Measurements from ENCODE around the gene POP4. TPM values are rescaled to one million over a fixed set of nuclear protein-coding genes. Genes with fewer than 3 reads are reported as not detected.

The POP4 gene
- total RNA-seq, 1 donor from 2014 or later = 61.5 TPM

- DNase-seq (ENCODE audit: low spot score) = no peak
These were observed 23.9 kb downstream of the POP4 start for GRCh38 chr19:29629836-29630534.

GRCh38 chr19:29630655-29631054 lies 24.6 kb downstream of the POP4 start:
- DNase-seq (ENCODE audit: low spot score) = no peak

GRCh38 chr19:29631450-29631849 lies 25.4 kb downstream of the POP4 start:
- DNase-seq (ENCODE audit: low spot score) = no peak

DNA sequence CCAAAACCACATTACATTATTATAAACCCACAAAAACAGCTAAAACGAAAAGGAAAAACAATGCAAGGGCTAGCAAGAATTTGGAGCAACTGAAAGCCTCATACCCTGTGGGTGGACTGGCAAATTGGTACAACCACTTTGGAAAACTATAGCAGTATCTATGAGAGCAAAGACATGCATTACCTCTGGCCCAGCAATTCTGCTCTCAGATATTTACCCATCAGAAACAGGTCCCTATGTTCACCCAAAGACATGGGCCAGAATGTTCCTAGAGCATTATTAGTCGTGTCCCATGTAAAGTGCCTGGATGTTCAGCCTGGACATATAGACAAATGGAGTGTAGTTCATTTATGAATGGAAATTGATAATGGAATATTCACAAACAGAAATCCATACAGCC lies 27.9 kb downstream of the POP4 start:
- no peak for DNase-seq (ENCODE audit: low spot score)

GRCh38 chr19:29634423-29635130 lies 28.5 kb downstream of the POP4 start:
- no peak for DNase-seq (ENCODE audit: low spot score)

GRCh38 chr19:29635963-29636362 lies 29.9 kb downstream of the POP4 start:
- no peak for DNase-seq (ENCODE audit: low spot score)

DNA sequence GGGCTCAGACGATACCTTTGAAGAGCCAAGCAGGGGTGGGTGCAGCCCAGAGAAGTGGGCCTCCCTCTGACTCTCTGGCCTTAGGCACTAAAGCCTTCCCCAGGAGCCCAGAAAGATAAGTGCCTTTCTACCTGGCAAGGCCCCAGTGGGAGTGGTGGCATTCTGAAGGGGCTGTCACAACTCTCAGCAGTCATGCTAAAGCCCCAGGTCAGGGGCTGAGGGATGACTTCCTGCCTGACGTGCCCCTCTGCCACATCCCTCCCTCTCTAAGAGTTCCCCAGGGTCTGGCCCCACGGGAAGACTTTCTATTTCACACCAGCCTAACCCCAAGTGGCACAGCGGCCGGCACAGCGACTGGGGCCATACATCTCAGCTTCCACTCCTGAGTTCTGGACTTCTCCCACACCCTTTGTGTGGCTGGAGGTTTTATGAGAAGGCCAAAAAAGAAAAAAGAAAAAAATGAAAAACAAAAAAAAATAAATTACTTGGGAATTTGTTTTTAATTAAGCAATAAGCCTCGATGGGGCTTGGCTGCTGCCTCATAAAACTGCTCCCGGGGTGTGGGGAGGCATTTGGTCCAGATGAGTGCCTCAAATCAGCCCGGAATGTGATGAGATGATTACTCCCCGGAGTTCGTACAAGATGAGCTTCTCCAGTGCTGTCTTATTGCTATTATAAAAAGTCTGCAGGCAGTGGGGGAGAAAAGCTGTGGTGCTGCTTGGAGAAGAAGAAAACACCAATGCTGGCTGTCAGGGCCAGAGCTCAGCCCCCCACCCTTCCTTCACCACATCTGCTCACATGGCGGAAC lies 30.7 kb downstream of the POP4 start:
- no peak for DNase-seq (ENCODE audit: low spot score)

GRCh38 chr19:29639086-29639485 lies 33.0 kb downstream of the POP4 start:
- no peak for DNase-seq (ENCODE audit: low spot score)

DNA sequence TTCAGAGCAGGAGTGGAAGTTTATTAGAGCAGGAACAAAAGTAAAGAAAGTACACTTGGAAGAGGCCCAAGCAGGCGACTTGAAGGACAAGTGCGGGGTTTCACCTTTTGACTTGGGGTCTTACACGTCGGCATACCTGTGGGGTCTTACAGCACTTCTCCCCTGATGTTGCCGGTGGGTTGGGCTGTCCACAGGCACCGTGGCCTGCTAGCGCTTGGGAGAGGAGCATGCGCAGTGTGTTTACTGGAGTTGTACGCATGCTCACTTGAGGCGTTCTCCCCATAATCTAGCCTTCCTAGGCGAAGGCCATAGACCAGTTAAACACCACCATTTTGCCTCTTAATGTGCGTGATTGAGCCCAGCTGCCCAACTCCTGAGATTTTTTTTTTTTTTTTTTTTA lies 34.1 kb downstream of the POP4 start:
- DNase-seq (ENCODE audit: low spot score) = no peak

DNA sequence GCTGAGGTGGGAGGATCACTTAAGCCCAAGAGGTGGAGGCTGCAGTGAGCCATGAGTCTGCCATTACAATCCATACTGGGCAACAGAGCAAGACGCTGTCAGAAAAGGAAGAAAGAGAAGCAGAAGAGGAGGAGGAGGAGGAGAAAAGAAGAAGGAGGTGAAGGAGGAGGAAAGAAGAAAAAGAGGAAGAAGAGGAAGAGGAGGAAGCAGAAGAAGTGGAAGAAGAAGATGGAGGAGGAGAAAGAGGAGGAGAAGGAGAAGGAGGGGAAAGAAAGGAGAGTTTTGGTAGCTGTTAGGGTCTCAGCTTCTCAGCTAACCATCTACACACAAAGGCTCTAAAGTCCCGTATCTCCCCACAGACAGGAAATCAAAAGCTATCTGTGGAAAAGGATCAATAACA lies 35.5 kb downstream of the POP4 start:
- DNase-seq (ENCODE audit: low spot score) = no peak

GRCh38 chr19:29643361-29643935 lies 37.4 kb downstream of the POP4 start:
- DNase-seq (ENCODE audit: low spot score) = no peak

GRCh38 chr19:29644210-29644609 lies 38.1 kb downstream of the POP4 start:
- no peak for DNase-seq (ENCODE audit: low spot score)

DNA sequence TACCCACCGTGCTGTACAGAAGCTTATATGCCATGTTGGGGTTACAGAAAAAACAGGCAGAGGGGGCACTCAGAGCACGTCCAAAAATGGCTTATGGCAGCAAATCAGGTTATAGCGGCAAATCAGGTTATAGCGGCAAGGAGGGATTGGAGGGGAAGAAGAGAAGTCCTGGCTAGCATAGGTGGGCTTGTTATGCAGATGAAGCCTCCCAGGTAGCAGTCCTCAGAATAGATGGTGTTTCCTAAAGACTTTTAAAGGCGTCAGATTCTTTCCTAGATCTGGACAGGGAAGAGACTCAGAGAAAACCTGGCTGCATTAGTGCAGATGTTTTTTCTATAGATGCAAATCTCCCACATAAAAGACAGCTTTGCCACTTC lies 39.4 kb downstream of the POP4 start:
- no peak for DNase-seq (ENCODE audit: low spot score)

GRCh38 chr19:29645911-29646310 lies 39.8 kb downstream of the POP4 start:
- DNase-seq (ENCODE audit: low spot score) = peak; percentile 56

DNA sequence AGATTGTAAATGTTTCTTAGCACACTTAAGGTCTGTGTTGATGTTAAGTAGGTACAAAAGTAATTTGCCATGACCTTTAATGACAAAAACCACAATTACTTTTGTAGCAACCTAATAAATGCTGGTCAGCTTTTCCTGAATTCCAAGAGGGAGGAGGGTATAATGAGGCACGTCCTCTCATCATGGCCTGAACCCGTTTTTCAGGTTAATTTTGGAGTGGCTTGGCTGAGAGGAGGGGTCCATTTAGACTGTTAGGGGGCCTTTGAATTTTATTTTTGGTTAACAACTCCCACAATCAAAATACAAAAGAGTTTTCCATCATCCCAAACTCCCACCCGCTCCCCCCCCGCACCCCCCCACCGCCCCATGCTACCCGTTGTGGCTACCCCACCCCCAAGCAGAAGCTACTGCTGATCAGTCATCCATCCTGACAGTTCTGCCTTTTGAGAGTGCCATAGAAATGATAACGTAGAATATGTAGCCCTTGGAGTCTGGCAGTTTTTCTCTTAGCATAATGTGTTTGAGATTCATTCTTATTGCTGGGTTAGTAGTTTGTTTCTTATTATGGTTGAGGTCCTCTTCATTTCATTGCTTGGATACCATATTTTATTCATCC lies 44.8 kb downstream of the POP4 start:
- DNase-seq (ENCODE audit: low spot score) = no peak

- no peak for DNase-seq (ENCODE audit: low spot score)
These were observed 45.7 kb downstream of the POP4 start for GRCh38 chr19:29651622-29652394.

GRCh38 chr19:29653398-29653797 lies 47.3 kb downstream of the POP4 start:
- DNase-seq (ENCODE audit: low spot score) = no peak

DNA sequence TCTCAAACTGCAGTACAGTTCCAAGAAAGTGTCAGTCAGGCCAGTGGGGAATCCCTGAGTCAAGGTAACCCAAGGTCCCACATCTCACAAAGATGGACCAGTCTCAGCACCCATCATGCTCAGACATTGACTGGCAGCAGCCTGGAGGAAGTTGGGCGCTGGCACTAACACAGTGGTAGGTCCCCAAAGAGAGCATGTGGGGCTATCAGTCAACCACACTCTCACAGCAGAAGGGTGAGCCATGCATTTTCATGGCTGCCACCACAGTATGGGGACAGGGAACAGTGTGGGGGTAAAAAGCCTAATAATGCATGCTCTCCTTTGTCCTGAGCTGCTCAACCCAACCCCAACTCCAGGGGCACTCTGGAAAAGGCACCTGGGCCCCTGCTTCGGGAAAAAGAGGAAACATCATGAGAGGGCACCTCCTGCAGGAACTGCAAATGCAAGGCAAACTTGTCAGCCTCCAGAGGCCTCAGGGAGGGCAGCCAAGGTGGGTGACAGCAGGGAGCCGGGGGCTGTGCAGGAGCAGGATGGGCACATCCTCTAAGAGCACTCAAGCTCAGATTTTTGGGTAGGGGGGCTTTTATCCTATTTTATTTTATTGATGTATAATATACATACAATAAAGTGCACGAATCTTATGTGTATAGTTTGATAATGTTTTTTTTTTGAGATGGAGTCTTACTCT lies 49.7 kb downstream of the POP4 start:
- DNase-seq (ENCODE audit: low spot score) = no peak

DNA sequence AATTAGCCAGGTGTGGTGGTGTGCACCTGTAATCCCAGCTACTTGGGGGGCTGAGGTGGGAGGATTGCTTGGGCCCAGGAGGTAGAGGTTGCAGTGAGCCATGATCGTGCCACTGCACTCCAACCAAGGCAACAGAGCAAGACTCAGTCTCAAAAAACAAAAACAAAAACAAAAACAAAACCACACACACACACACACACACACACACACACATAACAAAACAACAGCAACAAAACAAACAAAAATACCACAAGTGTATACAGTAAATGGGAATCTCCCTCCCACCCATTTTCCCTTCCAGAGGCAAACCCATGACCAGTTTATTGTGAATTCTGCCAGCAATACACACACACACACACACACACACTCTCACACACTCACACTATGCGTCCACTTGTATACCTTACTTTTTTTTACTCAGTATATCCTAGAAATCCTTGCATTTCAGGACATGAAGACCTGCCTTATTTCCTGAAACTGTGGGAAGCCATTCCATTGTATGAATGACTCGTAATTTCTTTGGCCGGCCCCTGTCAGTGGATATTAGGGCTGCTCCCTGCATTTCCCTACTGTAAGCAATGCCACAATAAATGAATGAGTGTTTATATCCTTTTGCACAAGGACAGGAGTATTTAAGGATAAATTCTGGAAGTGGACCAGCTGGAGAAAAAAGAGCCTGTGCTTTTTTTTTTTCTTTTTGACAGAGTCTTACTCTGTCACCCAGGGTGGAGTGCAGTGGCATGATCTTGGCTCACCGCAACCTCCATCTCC lies 52.3 kb downstream of the POP4 start:
- no peak for DNase-seq (ENCODE audit: low spot score)

DNA sequence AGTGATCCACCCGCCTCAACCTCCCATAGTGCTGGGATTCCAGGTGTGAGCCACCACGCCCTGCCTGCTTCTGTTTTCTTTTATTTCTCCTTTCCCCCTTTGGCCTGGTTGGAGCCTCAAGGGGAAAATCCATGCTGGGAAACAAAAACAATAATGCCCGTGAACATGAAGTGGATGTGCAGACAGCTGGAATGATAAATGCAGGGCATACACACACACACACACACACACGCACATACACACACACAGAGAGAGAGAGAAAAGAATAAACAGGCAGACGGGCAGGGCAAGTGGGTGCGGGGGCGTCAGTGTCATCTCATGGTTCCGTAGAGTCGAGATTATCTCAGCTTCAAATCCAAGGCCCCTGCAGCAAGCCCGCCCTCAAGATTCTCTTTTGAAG lies 54.8 kb downstream of the POP4 start:
- no peak for DNase-seq (ENCODE audit: low spot score)

Measured in ureter (tissue), 1 donor.